Hepatocyte (in vitro differentiated cells): ENCODE measurements around the gene RAB3GAP1. TPM values are rescaled to one million over a fixed set of nuclear protein-coding genes. Genes with fewer than 3 reads are reported as not detected.

Experiments
- DNase-seq: peaks from one replicate; pipeline ENCODE4 v3.0.0-alpha.2; 2016; ENCODE audit warnings: low spot score
- H2AFZ ChIP-seq: fragments of 200-600 bp; sonication (generic); 2 replicates; pipeline ENCODE4 v1.6.0; 2016; ENCODE audit warnings: antibody characterized with exemption, mild to moderate bottlenecking
- H3K27ac ChIP-seq: fragments of 200-600 bp; sonication (generic); 2 replicates; pipeline ENCODE4 v1.5.1; 2016; ENCODE audit warnings: mild to moderate bottlenecking
- H3K27me3 ChIP-seq: fragments of 200-600 bp; sonication (generic); 2 replicates; pipeline ENCODE4 v1.6.1; 2016
- H3K36me3 ChIP-seq: fragments of 200-600 bp; sonication (generic); replicated peaks from 2 replicates; pipeline ENCODE4 v1.5.1; 2016; ENCODE audit warnings: low read depth; ENCODE audit not compliant: insufficient read depth
- H3K4me1 ChIP-seq: fragments of 200-600 bp; sonication (generic); 2 replicates; pipeline ENCODE4 v1.5.1; 2016; ENCODE audit warnings: mild to moderate bottlenecking, moderate library complexity; ENCODE audit not compliant: insufficient read depth
- H3K4me2 ChIP-seq: fragments of 200-600 bp; sonication (generic); 2 replicates; pipeline ENCODE4 v1.6.0; 2016
- H3K4me3 ChIP-seq: fragments of 200-600 bp; sonication (generic); 2 replicates; pipeline ENCODE4 v1.5.1; 2016; ENCODE audit warnings: mild to moderate bottlenecking
- H3K79me2 ChIP-seq: fragments of 200-600 bp; sonication (generic); 2 replicates; pipeline ENCODE4 v1.6.0; 2017; ENCODE audit warnings: mild to moderate bottlenecking
- H3K9me2 ChIP-seq: fragments of 200-600 bp; sonication (generic); replicated peaks from 2 replicates; pipeline ENCODE4 v1.6.0; 2017; ENCODE audit warnings: mild to moderate bottlenecking; ENCODE audit not compliant: insufficient read depth
- H3K9me3 ChIP-seq: fragments of 200-600 bp; sonication (generic); 2 replicates; pipeline ENCODE4 v1.5.1; 2016; ENCODE audit warnings: low read depth, mild to moderate bottlenecking
- H4K20me1 ChIP-seq: fragments of 200-600 bp; sonication (generic); 2 replicates; pipeline ENCODE4 v1.6.0; 2016; ENCODE audit warnings: mild to moderate bottlenecking; ENCODE audit not compliant: insufficient read depth, poor library complexity, severe bottlenecking
- EZH2 ChIP-seq: fragments of 200-600 bp; sonication (generic); IDR thresholded peaks from 2 replicates; pipeline ENCODE4 v1.6.1; 2016; ENCODE audit warnings: antibody characterized with exemption, mild to moderate bottlenecking, borderline replicate concordance
- EZH2phosphoT487 ChIP-seq: fragments of 200-600 bp; sonication (generic); IDR thresholded peaks from one replicate; pipeline ENCODE4 v1.6.1; 2018; ENCODE audit warnings: antibody characterized with exemption, mild to moderate bottlenecking, low read depth, moderate library complexity; ENCODE audit not compliant: unreplicated experiment, severe bottlenecking
- WGBS: methylation state at CpG from one replicate; pipeline ENCODE4 v1.1.6; 2016; ENCODE audit warnings: low lambda C conversion rate; ENCODE audit errors: missing lambda C conversion rate; 5-methylcytosine and 5-hydroxymethylcytosine counted together
- polyA plus RNA-seq: library from polyadenylated mRNA; unstranded; fragments of >200 nt; fragmentation: Nextera tagmentation; extraction: Ambion mirVana; gene quantifications from 2 replicates; pipeline ENCODE4 v1.2.1, GENCODE V29; 2016
- total RNA-seq: library from RNA; depleted of rRNA; stranded (reverse); fragments of >200 nt; gene quantifications from 2 replicates; pipeline ENCODE4 v1.2.3, GENCODE V29; 2014
- TF ChIP-seq, protein P1 (sequence below): fragments of 200-600 bp; sonication (generic); IDR thresholded peaks from 2 replicates; pipeline ENCODE4 v1.5.1; 2016; ENCODE audit warnings: antibody characterized with exemption, mild to moderate bottlenecking; ENCODE audit not compliant: poor library complexity

The RAB3GAP1 gene
- total and polyA plus RNA-seq, 2 experiments from 2014 or later, result 17.7 to 62.5 TPM

DNA sequence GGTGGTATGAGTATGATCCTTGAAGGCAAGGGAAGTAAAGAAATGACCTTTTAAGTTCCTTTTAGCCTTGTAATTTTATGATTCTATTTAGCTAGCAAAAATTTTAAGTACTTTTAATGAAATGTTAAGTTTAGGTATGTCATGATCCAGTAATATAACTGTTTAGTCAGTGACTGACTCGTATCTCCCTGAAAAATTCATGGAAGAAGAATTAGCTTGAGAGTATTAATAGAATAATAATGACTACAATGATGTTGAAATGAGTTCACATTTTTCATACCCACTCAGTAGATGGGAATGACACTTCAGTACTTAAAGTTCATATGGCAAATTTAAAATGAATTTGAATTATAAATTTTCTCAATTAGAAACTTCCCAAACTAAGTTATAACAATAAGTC is 14.6 kb downstream of the RAB3GAP1 start:
- H3K27me3 ChIP-seq, result no peaks in the 10 kb centered on the region
- H3K27ac ChIP-seq, result no peak overlapping the region
- WGBS, result 97% methylated on average over 1 of the region's 1 CpG
- TF ChIP-seq EZH2, result no peak
- TF ChIP-seq, protein P1, sequence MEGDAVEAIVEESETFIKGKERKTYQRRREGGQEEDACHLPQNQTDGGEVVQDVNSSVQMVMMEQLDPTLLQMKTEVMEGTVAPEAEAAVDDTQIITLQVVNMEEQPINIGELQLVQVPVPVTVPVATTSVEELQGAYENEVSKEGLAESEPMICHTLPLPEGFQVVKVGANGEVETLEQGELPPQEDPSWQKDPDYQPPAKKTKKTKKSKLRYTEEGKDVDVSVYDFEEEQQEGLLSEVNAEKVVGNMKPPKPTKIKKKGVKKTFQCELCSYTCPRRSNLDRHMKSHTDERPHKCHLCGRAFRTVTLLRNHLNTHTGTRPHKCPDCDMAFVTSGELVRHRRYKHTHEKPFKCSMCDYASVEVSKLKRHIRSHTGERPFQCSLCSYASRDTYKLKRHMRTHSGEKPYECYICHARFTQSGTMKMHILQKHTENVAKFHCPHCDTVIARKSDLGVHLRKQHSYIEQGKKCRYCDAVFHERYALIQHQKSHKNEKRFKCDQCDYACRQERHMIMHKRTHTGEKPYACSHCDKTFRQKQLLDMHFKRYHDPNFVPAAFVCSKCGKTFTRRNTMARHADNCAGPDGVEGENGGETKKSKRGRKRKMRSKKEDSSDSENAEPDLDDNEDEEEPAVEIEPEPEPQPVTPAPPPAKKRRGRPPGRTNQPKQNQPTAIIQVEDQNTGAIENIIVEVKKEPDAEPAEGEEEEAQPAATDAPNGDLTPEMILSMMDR, result no peak
- no peaks in the 10 kb centered on the region for H4K20me1 ChIP-seq
- H3K9me2 ChIP-seq, result no peaks in the 10 kb centered on the region
- peaks cover 8% of the 10 kb centered on the region for H3K9me3 ChIP-seq
- H3K36me3 ChIP-seq, result no peaks in the 10 kb centered on the region
- no peak overlapping the region for H3K4me3 ChIP-seq
- H3K4me2 ChIP-seq, result no peak overlapping the region
- H2AFZ ChIP-seq, result no peak overlapping the region
- H3K4me1 ChIP-seq, result no peaks in the 10 kb centered on the region
- H3K79me2 ChIP-seq, result peaks cover 96% of the 10 kb centered on the region
- DNase-seq, result no peak

DNA sequence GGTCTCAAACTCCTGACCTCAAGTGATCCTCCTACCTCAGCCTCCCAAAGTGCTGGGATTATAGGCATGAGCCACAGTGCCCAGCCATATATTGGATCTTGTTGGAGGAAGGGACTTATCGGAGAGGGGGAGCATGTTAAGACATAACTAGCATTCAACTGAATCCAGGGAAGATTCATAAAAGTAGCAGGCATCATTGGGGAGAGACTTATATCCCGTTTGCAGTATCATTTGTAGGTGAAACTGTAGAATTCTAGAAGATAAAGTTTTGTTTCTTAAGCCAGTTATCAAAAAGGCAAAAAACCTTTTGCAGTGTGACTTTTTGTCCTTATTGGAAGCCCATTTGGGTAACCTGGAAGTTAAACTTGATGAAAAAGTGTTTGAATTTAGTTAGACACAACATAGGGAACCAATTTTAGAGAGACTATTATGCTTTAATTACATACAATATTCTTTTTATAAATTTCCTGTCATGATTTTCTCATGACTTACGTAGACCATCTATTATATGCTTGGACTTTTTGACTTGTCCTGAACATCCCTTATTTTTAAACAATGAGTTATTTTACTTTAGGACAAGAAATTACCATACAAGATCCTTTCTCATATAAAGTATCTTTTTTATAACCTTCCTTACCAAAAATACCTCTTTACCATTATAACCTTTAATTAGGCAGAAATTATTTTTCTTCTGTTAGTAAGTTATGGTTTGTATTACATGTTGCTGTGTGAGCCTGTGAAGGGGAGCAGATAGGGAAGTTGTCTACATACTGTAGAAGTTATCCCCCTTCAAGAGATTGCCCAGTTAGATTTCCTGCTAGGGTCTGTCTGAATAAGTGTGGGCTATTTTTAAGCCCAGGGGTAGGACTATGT is 20.3 kb downstream of the RAB3GAP1 start:
- Histone ChIP-seq H3K4me3 (no peak overlapping the region), H3K4me2 (no peak overlapping the region), H3K9me2 (no peaks in the 10 kb centered on the region), H3K27me3 (no peaks in the 10 kb centered on the region), H3K36me3 (peaks cover 2% of the 10 kb centered on the region), H3K9me3 (peaks cover 17% of the 10 kb centered on the region), H2AFZ (no peak overlapping the region), H3K4me1 (no peaks in the 10 kb centered on the region), H3K79me2 (peaks cover 65% of the 10 kb centered on the region), H4K20me1 (no peaks in the 10 kb centered on the region), H3K27ac (no peak overlapping the region)
- 96% methylated on average over 3 of the region's 3 CpGs for WGBS
- TF ChIP-seq EZH2phosphoT487, result no peak
- TF ChIP-seq, protein P1, result no peak
- TF ChIP-seq EZH2, result no peak
- DNase-seq, result no peak

DNA sequence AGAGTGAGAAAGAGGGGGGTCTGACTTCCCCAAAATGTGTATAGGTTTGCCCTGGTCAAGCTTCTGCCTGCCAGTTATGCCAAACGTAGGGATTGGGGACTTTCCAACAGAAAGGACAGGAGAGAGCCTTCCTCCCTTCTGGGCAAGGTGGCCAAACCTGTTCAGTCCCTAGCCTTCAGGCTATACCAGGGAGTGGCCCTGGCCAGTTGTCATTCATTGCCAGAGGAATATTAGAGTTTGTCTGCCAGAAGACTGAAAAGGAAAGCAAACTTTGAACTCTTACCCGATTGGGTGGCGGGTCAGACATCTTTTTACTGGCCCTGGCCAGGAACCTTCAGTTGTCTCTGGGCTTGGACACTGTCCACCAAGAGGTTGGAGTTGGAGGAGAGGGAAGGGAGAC is 22.1 kb downstream of the RAB3GAP1 start:
- DNase-seq, result no peak
- TF ChIP-seq EZH2 (no peak), EZH2phosphoT487 (no peak)
- TF ChIP-seq, protein P1, result no peak
- Histone ChIP-seq H3K9me3 (peaks cover 17% of the 10 kb centered on the region), H3K4me2 (no peak overlapping the region), H3K79me2 (peaks cover 52% of the 10 kb centered on the region), H3K4me1 (no peaks in the 10 kb centered on the region), H3K27me3 (no peaks in the 10 kb centered on the region), H3K9me2 (no peaks in the 10 kb centered on the region), H4K20me1 (no peaks in the 10 kb centered on the region), H2AFZ (no peak overlapping the region), H3K27ac (no peak overlapping the region), H3K4me3 (no peak overlapping the region), H3K36me3 (peaks cover 2% of the 10 kb centered on the region)
- 87% methylated on average over 3 of the region's 3 CpGs for WGBS
